SH-SY5Y (cell line): ENCODE measurements around the gene S100P.

Experiments used
- GATA2 ChIP-seq: IDR thresholded peaks from 2 replicates; pipeline ENCODE4 v1.6.1; 2011; ENCODE audit warnings: mild to moderate bottlenecking, low read depth, low read length
- GATA3 ChIP-seq: IDR thresholded peaks from 2 replicates; pipeline ENCODE4 v1.6.1; 2011; ENCODE audit warnings: low read depth, mild to moderate bottlenecking, low read length, moderate library complexity

GRCh38 chr4:6696611-6697010, 2.9 kb downstream of the S100P start:
- no peak for TF ChIP-seq GATA2
- TF ChIP-seq GATA3: no peak
